Globus pallidus (tissue), 1 donor: ENCODE data around the gene XAGE3.
"Not testable (repeated sequence)": the region's sequence is repeated elsewhere in the genome, so short reads cannot be mapped to it uniquely, and the experiment has no call there.

ENCODE experiments used
- DNase-seq: peaks from one replicate; pipeline ENCODE4 v3.0.0-alpha.2; 2015; ENCODE audit warnings: low spot score

XAGE3 gene

GRCh38 chrX:52867610-52868348 is at the start of gene XAGE3:
Gene XAGE3, minus strand, starts transcription at chrX:52868083. Its CDS starts 950 bp downstream, at chrX:52867133.
- DNase-seq: no peak

- not testable (repeated sequence) for DNase-seq
Observed at GRCh38 chrX:52914704-52915103, 46.8 kb upstream of the XAGE3 start.

- DNase-seq: not testable (repeated sequence)
Observed at GRCh38 chrX:52913681-52914080, 45.8 kb upstream of the XAGE3 start.

- DNase-seq: not testable (repeated sequence)
Observed at GRCh38 chrX:52909313-52909969, 41.6 kb upstream of the XAGE3 start.

GRCh38 chrX:52907900-52908299 is 40.0 kb upstream of the XAGE3 start:
- not testable (repeated sequence) for DNase-seq

- not testable (repeated sequence) for DNase-seq
Observed at GRCh38 chrX:52907137-52907536, 39.3 kb upstream of the XAGE3 start.

GRCh38 chrX:52906072-52906471 is 38.2 kb upstream of the XAGE3 start:
- DNase-seq: not testable (repeated sequence)

GRCh38 chrX:52905531-52905930 is 37.6 kb upstream of the XAGE3 start:
- not testable (repeated sequence) for DNase-seq

- DNase-seq: not testable (repeated sequence)
Observed at GRCh38 chrX:52896855-52897709, 29.2 kb upstream of the XAGE3 start, which contains the start of gene FAM156B. Gene FAM156B, plus strand, starts transcription at chrX:52897330. Its CDS starts 9,896 bp downstream, at chrX:52907226.

GRCh38 chrX:52896438-52896837 is 28.6 kb upstream of the XAGE3 start:
- not testable (repeated sequence) for DNase-seq

- DNase-seq: not testable (repeated sequence)
Observed at GRCh38 chrX:52888090-52888489, 20.2 kb upstream of the XAGE3 start.

- not testable (repeated sequence) for DNase-seq
Observed at GRCh38 chrX:52887459-52887858, 19.6 kb upstream of the XAGE3 start.

- not testable (repeated sequence) for DNase-seq
Observed at GRCh38 chrX:52876386-52876785, 8.5 kb upstream of the XAGE3 start.

GRCh38 chrX:52875436-52875835 is 7.6 kb upstream of the XAGE3 start:
- DNase-seq: not testable (repeated sequence)

- no peak for DNase-seq
Observed at GRCh38 chrX:52874661-52875060, 6.8 kb upstream of the XAGE3 start.

GRCh38 chrX:52873825-52874224 is 5.9 kb upstream of the XAGE3 start:
- DNase-seq: not testable (repeated sequence)

GRCh38 chrX:52870046-52870445 is 2.2 kb upstream of the XAGE3 start:
- DNase-seq: no peak

- no peak for DNase-seq
Observed at GRCh38 chrX:52865343-52865998, 2.4 kb downstream of the XAGE3 start.

- not testable (repeated sequence) for DNase-seq
Observed at GRCh38 chrX:52856991-52857525, 10.8 kb downstream of the XAGE3 start.

- DNase-seq: no peak
Observed at GRCh38 chrX:52852110-52852860, 15.6 kb downstream of the XAGE3 start.

GRCh38 chrX:52843619-52844018 is 24.3 kb downstream of the XAGE3 start:
- DNase-seq: not testable (repeated sequence)
